ENCODE results near the gene GJC1.

The GJC1 gene

GRCh38 chr17:44804302-44805089, 25.6 kb downstream of the GJC1 start:
- DNase-seq (ENCODE audit: low read depth in 2 of 3, low spot score in 1 of 3), result no peak

GRCh38 chr17:44801880-44802279, 28.2 kb downstream of the GJC1 start:
- no peak for DNase-seq (ENCODE audit: low read depth in 2 of 3, low spot score in 1 of 3)

- no peak for DNase-seq (ENCODE audit: low read depth in 2 of 3, low spot score in 1 of 3)
Observed at GRCh38 chr17:44798356-44798755, 31.7 kb downstream of the GJC1 start.

GRCh38 chr17:44797802-44798201, 32.3 kb downstream of the GJC1 start:
- no peak for DNase-seq (ENCODE audit: low read depth in 2 of 3, low spot score in 1 of 3)

- DNase-seq (ENCODE audit: low read depth in 2 of 3, low spot score in 1 of 3), result no peak
Observed at GRCh38 chr17:44796731-44797130, 33.4 kb downstream of the GJC1 start.

- no peak for DNase-seq (ENCODE audit: low read depth in 2 of 3, low spot score in 1 of 3)
Observed at GRCh38 chr17:44795928-44796327, 34.2 kb downstream of the GJC1 start.

GRCh38 chr17:44795421-44795820, 34.7 kb downstream of the GJC1 start:
- no peak for DNase-seq (ENCODE audit: low read depth in 2 of 3, low spot score in 1 of 3)

- DNase-seq (ENCODE audit: low read depth in 2 of 3, low spot score in 1 of 3), result no peak
Observed at GRCh38 chr17:44794851-44795413, 35.2 kb downstream of the GJC1 start.

GRCh38 chr17:44793885-44794842, 35.9 kb downstream of the GJC1 start:
- no peak for DNase-seq (ENCODE audit: low read depth in 2 of 3, low spot score in 1 of 3)

- DNase-seq (ENCODE audit: low read depth in 2 of 3, low spot score in 1 of 3), result no peak
Observed at GRCh38 chr17:44792276-44792675, 37.8 kb downstream of the GJC1 start.

GRCh38 chr17:44788139-44788538, 41.9 kb downstream of the GJC1 start:
- DNase-seq (ENCODE audit: low read depth in 2 of 3, low spot score in 1 of 3), result no peak

- DNase-seq (ENCODE audit: low read depth in 2 of 3, low spot score in 1 of 3), result no peak
Observed at GRCh38 chr17:44787271-44787940, 42.7 kb downstream of the GJC1 start.

- no peak for DNase-seq (ENCODE audit: low read depth in 2 of 3, low spot score in 1 of 3)
Observed at GRCh38 chr17:44786551-44787081, 43.5 kb downstream of the GJC1 start.

GRCh38 chr17:44785921-44786320, 44.2 kb downstream of the GJC1 start:
- no peak for DNase-seq (ENCODE audit: low read depth in 2 of 3, low spot score in 1 of 3)

- DNase-seq (ENCODE audit: low read depth in 2 of 3, low spot score in 1 of 3), result no peak
Observed at GRCh38 chr17:44782326-44782850, 47.7 kb downstream of the GJC1 start.

- no peak for DNase-seq (ENCODE audit: low read depth in 2 of 3, low spot score in 1 of 3)
Observed at GRCh38 chr17:44781551-44782325, 48.3 kb downstream of the GJC1 start.

- no peak for DNase-seq (ENCODE audit: low read depth in 2 of 3, low spot score in 1 of 3)
Observed at GRCh38 chr17:44780845-44781480, 49.1 kb downstream of the GJC1 start.

GRCh38 chr17:44780161-44780560, 49.9 kb downstream of the GJC1 start:
- DNase-seq (ENCODE audit: low read depth in 2 of 3, low spot score in 1 of 3), result no peak

GRCh38 chr17:44779211-44780025, 50.7 kb downstream of the GJC1 start:
- peak; percentile 74 to 89 (median 78) for DNase-seq (ENCODE audit: low read depth in 2 of 3, low spot score in 1 of 3)
